ENCODE results near the gene RSPH4A.
"Not testable (repeated sequence)": the region's sequence is repeated elsewhere in the genome, so short reads cannot be mapped to it uniquely, and the experiment has no call there.

The RSPH4A gene

GRCh38 chr6:116629563-116629981 lies 13.3 kb downstream of the RSPH4A start:
- peak; percentile 80 for DNase-seq (ENCODE audit: low spot score)

DNA sequence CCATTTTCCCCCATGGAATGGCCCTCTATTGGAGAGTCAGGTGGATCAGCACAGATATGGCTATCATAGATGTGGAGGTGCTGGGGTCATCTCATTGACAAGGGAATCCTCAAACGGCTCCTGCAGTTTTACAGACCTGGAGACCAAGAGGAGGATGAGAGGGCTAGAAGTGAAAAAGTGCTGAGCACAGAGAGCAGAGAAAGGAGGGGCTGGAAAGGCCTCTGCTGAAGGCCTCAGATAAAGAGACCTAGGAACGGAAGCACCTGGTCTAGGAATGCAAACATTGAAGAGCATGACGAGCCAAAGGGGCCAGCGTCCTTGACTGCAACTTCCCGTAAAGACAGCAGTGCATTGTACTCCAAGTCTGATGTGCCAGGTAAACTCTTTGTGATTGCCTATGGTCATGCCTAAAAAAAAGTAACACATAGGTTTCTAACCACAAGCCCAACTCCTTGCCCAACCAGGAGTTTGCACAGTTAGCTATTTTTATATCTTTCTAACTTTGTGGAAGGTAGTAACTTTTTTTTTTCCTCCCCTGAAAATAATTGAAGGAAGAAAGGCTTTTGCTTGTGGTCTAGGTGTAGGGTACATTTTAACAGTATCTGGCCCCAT lies 15.2 kb downstream of the RSPH4A start:
- peak; percentile 51 for DNase-seq (ENCODE audit: low spot score)

DNA sequence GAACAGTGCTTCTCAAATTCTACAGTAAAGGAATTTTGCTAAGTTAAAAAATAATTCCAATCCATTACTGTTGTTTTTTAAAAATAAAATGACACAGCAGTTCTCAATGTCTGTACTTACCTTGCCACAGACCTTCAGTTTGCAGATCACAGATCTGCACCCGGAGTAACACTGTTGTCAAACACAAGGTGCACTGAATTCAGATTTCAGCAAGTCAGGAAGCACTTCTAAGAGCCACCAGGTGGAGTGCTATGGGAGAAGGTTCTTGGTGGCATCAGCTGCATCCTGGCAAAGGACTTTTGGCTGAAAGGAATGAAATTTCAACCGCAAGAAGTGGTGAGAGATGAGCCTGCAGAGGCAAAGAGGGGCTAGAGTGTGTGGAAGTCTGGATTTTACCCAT lies 17.4 kb downstream of the RSPH4A start:
- DNase-seq (ENCODE audit: low spot score), result no peak

GRCh38 chr6:116648156-116648555 lies 31.9 kb downstream of the RSPH4A start:
- no peak for DNase-seq (ENCODE audit: low spot score)

DNA sequence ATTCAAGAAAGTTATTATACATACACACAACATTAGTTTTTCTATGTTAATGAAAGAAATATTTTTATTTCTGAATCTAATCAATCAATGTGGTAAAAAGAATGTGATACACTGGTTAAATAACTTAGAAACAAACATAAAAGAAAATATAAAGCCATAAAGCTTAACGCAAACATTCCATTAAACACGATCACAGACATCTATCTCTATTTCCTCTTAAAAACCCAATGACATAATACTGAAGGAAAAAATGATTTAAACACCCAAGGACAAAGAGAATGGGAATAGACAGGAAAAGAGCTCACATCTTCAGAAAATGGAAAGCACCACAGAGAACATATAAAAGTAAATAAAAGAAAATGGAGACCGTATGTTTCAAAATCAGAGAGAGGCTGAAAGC lies 32.9 kb downstream of the RSPH4A start:
- DNase-seq (ENCODE audit: low spot score), result no peak

DNA sequence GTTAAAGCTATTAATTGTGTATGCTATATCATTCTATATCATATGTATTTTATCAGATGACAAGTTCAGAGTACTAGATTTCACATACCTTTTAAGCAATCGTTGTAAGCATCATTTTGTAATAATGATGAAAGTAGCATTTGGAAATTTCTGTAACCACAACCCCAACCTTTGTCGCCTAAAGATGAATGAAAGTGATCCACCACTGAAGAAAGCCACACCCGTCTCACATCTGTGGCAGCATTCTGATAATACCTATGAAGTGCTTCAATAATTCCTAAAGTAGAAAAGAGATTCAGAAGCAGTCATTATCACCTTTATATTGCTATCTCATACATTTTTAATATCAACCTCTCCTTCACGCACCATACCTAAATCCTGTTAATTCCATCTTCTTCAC lies 35.6 kb downstream of the RSPH4A start:
- DNase-seq (ENCODE audit: low spot score), result no peak

DNA sequence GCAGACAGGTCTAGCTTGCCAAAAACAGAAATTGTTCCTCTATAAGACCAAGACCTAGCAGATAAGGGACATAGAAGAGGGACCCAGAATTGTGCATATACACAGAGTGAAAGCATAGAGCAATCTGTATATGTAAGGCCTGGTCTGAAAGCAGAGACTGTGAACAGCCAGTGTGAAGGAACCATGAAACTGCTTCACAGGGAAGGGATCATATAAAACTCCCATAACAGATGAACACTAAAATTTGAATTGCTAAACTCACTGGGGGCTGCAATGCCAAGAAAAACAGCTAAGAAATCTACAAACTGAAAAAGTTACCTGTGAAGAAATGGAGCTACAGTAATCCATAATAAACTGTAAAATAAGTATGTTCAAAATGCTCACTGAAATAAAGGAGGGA lies 45.3 kb downstream of the RSPH4A start:
- DNase-seq (ENCODE audit: low spot score), result no peak

DNA sequence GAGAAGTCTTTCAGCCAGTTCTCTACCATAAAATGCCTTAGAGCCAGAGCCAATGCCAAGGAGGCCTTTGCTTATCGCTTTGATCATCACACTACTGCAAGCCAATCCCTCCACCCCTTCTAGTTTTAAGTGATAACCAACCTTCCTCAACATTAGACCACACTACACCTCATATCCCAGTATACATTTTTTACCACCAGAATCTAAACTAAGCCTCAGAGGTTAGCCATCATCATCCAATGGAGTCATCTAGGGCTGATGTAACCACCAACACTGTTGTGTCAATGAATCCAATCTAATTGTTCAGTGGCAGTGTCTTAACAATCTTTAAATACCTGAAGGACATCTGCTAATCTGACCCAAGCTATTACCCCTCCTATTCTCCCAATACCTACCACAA lies 45.9 kb downstream of the RSPH4A start:
- no peak for DNase-seq (ENCODE audit: low spot score)

- DNase-seq (ENCODE audit: low spot score), result no peak
These were observed 47.0 kb downstream of the RSPH4A start for GRCh38 chr6:116663308-116663707.

DNA sequence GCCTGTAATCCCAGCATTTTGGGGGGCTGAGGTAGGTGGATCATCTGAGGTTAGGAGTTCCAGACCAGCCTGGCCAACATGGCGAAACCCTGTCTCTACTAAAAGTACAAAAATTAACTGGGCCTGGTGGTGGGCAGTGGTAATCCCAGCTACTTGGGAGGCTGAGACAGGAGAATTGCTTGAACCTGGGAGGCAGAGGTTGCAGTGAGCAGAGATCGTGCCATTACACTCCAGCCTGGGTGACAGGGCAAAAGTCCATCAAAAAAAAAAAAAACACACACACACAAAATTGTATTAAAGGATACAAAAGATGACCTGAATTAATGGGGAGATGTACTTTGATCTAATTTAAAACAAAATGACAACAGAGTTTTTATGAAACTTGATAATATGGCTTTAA lies 47.9 kb downstream of the RSPH4A start:
- not testable (repeated sequence) for DNase-seq (ENCODE audit: low spot score)

DNA sequence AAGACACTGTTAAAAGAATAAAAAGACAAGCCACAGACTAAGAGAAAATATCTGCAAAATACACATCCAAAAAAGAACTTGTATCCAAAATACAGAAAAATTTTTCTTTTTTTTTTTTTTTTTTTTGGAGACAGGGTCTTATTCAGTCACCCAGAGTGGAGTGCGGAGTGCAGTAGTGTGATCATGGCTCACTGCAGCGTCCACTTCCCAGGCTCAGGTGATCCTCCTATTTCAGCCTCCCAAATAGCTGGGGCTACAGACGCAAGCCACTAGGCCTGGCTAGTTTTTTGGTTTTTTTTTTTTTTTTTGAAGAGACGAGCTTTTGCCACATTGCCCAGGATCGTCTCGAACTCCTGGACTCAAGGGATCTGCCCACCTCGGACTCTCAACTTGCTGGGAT lies 49.2 kb downstream of the RSPH4A start:
- no peak for DNase-seq (ENCODE audit: low spot score)

DNA sequence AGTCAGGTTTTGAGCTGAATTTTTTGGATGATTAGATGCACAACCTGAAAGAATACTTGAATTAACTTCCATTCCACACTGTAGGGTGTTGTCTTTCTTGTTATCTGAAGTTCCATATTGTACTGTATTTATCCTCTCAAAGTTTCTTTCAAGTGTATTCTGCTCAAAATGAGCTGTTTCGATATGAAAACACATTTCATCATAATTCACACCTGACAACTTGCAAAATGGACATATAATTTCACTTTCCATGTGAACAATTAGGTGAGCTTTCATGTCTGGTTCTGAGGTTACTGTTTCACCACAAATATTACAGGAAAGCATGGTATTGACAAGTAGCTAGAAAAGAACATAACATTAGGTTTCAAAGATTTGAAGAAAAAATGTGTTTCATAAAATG lies 50.6 kb downstream of the RSPH4A start:
- no peak for DNase-seq (ENCODE audit: low spot score)

GRCh38 chr6:116667623-116668022 lies 51.3 kb downstream of the RSPH4A start:
- no peak for DNase-seq (ENCODE audit: low spot score)

DNA sequence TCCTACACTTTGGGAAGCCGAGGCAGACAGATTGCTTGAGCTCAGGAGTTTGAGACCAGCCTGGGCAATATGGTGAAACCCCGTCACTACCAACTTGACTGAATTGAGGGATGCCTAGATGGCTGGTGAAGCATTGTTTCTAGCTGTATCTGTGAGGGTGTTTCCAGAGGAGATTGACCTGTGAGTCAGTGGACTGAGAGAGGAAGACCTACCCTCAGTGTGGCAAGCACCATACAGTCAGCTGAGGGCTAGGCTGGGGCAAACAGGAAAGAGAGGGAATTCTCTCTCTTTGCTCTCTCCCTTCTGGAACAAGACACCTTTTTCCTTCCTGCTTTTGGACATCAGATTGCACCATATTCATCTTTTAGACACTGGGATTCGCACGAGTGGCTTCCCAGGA lies 56.0 kb downstream of the RSPH4A start:
- no peak for DNase-seq (ENCODE audit: low spot score)

GRCh38 chr6:116676021-116676420 lies 59.7 kb downstream of the RSPH4A start:
- DNase-seq (ENCODE audit: low spot score), result no peak

DNA sequence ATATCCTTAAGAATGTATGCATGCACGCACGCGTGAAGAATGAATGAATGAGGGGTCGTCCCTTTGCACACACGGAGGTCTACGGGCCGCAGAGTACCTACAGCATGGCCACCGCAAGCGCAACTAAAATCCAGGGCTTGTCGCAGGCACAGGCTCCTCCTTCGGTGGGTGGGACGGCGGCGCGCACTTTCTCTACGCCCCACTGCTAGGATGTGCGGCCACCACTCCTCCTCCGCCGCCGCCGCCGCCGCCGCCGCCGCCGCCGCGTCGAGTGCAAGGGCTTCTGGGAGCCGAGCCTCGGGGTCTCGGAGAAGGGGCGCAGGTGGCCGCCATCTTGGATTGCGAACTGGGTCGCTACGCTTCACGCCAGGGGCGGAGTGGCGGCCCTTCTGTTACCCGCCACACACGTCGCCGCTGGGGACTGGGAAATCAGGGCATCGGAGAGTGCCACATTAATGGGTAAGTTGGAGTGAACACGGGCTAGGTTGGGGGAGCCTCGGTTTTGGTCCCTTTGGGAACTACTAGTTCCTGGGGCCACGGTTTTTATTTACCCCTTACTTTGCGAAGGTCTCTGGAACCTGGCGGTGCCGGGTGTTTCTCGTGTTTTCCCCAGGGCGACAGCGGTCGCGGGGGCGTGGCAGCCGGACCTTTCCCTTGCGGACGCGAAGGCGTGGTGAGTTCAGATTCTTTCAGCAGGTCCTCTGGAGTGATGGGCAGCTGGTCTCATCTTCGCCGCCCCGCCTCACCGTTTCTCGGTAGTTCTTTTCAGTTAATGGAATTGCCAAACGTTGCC lies 64.8 kb downstream of the RSPH4A start, which contains the start of gene KPNA5:
Gene KPNA5, plus strand, starts transcription at position 332 of the 793 bp plus-strand sequence. Its CDS starts 124 bp downstream, at position 456.
- peak; percentile 85 for DNase-seq (ENCODE audit: low spot score)

DNA sequence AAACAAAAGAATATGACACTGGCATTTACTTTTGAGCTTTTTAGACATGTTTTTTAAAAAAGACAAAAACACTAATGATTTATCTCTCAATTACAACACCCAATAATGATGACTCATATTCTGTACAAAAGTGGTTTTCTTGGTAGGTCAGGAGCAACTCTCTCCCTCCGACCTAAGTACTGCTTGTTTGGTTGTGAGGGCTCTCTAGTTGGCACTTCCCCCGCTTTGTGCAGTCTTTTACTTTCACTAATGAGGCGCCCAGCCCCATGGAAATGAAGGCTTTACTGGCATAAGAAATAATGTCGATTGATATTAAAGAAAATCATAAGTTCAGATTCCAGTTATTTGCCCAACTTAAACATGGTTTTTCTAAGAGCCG lies 66.0 kb downstream of the RSPH4A start:
- DNase-seq (ENCODE audit: low spot score), result no peak
